ENCODE data around the gene NYNRIN.

NYNRIN gene

DNA sequence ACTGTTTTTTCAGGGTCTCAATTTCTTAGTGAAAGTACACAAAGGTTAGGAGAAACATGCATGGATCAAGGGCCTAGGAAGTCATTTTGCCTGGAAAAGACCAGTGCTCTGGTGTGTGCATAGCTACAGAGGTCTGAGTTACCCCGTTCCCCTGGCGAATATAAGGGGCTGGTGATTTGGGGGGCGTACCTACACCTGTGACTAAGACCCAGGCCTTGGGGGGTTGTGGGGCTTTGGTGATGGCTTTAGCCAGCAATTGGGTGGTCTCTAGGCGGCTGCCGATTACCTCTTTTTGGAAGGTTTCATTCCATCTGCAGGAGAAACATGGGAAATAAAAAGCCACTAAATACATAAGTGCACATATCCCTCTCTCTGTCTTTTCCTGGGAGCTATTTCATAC, 42.7 kb downstream of the NYNRIN start:
- TF ChIP-seq, protein P1, sequence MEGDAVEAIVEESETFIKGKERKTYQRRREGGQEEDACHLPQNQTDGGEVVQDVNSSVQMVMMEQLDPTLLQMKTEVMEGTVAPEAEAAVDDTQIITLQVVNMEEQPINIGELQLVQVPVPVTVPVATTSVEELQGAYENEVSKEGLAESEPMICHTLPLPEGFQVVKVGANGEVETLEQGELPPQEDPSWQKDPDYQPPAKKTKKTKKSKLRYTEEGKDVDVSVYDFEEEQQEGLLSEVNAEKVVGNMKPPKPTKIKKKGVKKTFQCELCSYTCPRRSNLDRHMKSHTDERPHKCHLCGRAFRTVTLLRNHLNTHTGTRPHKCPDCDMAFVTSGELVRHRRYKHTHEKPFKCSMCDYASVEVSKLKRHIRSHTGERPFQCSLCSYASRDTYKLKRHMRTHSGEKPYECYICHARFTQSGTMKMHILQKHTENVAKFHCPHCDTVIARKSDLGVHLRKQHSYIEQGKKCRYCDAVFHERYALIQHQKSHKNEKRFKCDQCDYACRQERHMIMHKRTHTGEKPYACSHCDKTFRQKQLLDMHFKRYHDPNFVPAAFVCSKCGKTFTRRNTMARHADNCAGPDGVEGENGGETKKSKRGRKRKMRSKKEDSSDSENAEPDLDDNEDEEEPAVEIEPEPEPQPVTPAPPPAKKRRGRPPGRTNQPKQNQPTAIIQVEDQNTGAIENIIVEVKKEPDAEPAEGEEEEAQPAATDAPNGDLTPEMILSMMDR (conservative IDR thresholded peaks at IDR 0.05; ENCODE audit: low read length): no peak
- TF ChIP-seq EZH2phosphoT487 (IDR thresholded peaks at IDR 0.05; ENCODE audit: borderline replicate concordance): no peak
- Histone ChIP-seq H3F3A (ENCODE audit: low read depth) (no peaks in the 10 kb centered on the region), H3K36me3 (ENCODE audit: insufficient read depth, low read length) (peaks cover 8% of the 10 kb centered on the region; the same call in 1 of the 2 replicates), H3K9me2 (replicated peaks; ENCODE audit: low read depth, low read length) (no peaks in the 10 kb centered on the region), H3K27me3 (ENCODE audit: insufficient read depth, low read length, poor library complexity, severe bottlenecking) (no peaks in the 10 kb centered on the region), H2AFZ (ENCODE audit: low read length) (no peak overlapping the region), H3K9me3 (ENCODE audit: insufficient read depth, low read depth, low read length) (no peaks in the 10 kb centered on the region), H3K79me2 (ENCODE audit: insufficient read depth, low read length) (peaks cover 45% of the 10 kb centered on the region), H3K9ac (ENCODE audit: low read depth, low read length, poor library complexity, severe bottlenecking) (peak overlapping the region; percentile 96), H3K4me1 (ENCODE audit: insufficient read depth, low read length, poor library complexity, severe bottlenecking) (peaks cover 51% of the 10 kb centered on the region), H3K4me3 (ENCODE audit: low read length, poor library complexity, severe bottlenecking) (peak overlapping the region; percentile 91), H3K4me2 (ENCODE audit: low read depth, low read length, poor library complexity, severe bottlenecking) (peak overlapping the region; percentile 97), H4K20me1 (ENCODE audit: insufficient read depth, low read length, poor library complexity, severe bottlenecking) (peaks cover 8% of the 10 kb centered on the region)

DNA sequence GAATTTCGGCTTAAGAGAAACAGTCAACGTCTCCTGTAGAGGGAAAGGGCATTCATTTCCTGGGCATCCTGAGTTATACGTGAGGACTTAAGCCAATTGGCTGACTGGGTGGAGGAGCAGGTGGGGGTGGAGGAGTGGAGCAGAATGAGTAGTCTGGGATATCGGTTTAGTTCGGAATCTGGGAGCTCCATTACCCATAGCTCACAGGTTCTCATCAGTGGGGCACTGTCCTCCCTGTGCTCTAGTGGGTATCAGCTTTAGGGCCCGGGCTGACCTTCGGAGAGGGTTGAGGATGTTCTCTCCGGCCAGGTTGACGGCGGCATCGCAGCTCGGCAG, 43.1 kb downstream of the NYNRIN start:
- Histone ChIP-seq H3K4me1 (ENCODE audit: insufficient read depth, low read length, poor library complexity, severe bottlenecking) (peaks cover 47% of the 10 kb centered on the region), H3K9ac (ENCODE audit: low read depth, low read length, poor library complexity, severe bottlenecking) (peak overlapping the region; percentile 96), H3K9me3 (ENCODE audit: insufficient read depth, low read depth, low read length) (no peaks in the 10 kb centered on the region), H3K27me3 (ENCODE audit: insufficient read depth, low read length, poor library complexity, severe bottlenecking) (no peaks in the 10 kb centered on the region), H4K20me1 (ENCODE audit: insufficient read depth, low read length, poor library complexity, severe bottlenecking) (peaks cover 8% of the 10 kb centered on the region), H3K4me3 (ENCODE audit: low read length, poor library complexity, severe bottlenecking) (peak overlapping the region; percentile 91), H3K4me2 (ENCODE audit: low read depth, low read length, poor library complexity, severe bottlenecking) (peak overlapping the region; percentile 97), H2AFZ (ENCODE audit: low read length) (no peak overlapping the region), H3K36me3 (ENCODE audit: insufficient read depth, low read length) (peaks cover 8% of the 10 kb centered on the region; the same call in 1 of the 2 replicates), H3K79me2 (ENCODE audit: insufficient read depth, low read length) (peaks cover 45% of the 10 kb centered on the region), H3F3A (ENCODE audit: low read depth) (no peaks in the 10 kb centered on the region; the same call in 1 of the 2 replicates), H3K9me2 (replicated peaks; ENCODE audit: low read depth, low read length) (no peaks in the 10 kb centered on the region)
- TF ChIP-seq, protein P1 (conservative IDR thresholded peaks at IDR 0.05; ENCODE audit: low read length): no peak
- no peak for TF ChIP-seq EZH2phosphoT487 (IDR thresholded peaks at IDR 0.05; ENCODE audit: borderline replicate concordance)

DNA sequence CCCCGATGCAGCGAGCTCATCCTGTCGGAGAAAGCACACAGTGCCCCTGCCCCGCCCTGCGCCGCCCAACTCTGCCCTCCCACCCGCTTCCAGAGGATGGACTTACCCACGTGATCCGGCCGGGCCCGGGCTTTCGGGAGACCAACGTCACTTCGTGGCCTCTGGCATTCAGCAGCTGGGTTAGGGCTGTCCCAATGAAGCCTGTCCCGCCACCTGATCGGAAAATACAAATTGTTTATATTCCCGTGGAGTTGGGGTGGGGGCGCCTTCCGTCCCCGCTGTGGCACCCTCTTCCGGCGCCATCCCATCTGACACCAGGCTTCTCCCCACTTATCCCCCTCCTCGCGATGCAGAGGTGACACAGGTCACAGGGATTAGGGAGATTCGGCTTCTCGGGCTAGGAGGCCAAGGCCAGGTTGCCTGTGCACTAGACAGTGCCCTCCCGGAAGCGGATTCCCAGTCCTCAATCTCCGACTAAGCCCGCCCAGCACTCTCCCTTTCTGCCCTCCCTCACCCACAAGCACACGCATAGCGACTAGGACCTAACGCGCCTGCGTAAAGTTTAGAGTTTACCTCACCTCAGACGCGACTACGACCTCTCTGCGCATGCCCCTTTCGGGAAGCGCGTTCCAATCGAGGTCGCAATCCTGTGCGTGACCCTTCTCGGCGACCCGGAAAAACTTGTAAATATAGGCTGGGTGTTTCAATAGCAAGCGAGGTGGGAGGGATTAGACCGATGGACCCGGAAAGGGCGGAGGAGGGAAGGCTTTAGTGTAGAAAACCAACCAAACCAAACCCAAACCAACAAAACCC, 43.6 kb downstream of the NYNRIN start, which contains the start of gene SDR39U1:
SDR39U1 (minus strand) TSS at position 537 of the 813 bp plus-strand sequence; CDS start at position 530, 7 bp downstream.
- no peak for TF ChIP-seq EZH2phosphoT487 (IDR thresholded peaks at IDR 0.05; ENCODE audit: borderline replicate concordance)
- TF ChIP-seq, protein P1 (conservative IDR thresholded peaks at IDR 0.05; ENCODE audit: low read length): no peak

More for the DNA sequence above, 43.6 kb downstream of the NYNRIN start, which contains the start of gene SDR39U1:
- peaks cover 45% of the 10 kb centered on the region for H3K79me2 ChIP-seq (ENCODE audit: insufficient read depth, low read length)
- H3K4me1 ChIP-seq (ENCODE audit: insufficient read depth, low read length, poor library complexity, severe bottlenecking): peaks cover 42% of the 10 kb centered on the region
- peak within 1 kb of the TSS; percentile 100 for H3K4me2 ChIP-seq (ENCODE audit: low read depth, low read length, poor library complexity, severe bottlenecking)
- H3K27me3 ChIP-seq (ENCODE audit: insufficient read depth, low read length, poor library complexity, severe bottlenecking): no peaks in the 10 kb centered on the region
- H3K9me3 ChIP-seq (ENCODE audit: insufficient read depth, low read depth, low read length): no peaks in the 10 kb centered on the region
- no peaks in the 10 kb centered on the region; the same call in 1 of the 2 replicates for H3F3A ChIP-seq (ENCODE audit: low read depth)
- peaks cover 8% of the 10 kb centered on the region for H4K20me1 ChIP-seq (ENCODE audit: insufficient read depth, low read length, poor library complexity, severe bottlenecking)
- peak within 1 kb of the TSS; percentile 91 for H3K4me3 ChIP-seq (ENCODE audit: low read length, poor library complexity, severe bottlenecking)
- H3K36me3 ChIP-seq (ENCODE audit: insufficient read depth, low read length): peaks cover 8% of the 10 kb centered on the region; the same call in 1 of the 2 replicates
- peak within 1 kb of the TSS; percentile 80 for H2AFZ ChIP-seq (ENCODE audit: low read length)
- H3K9me2 ChIP-seq (replicated peaks; ENCODE audit: low read depth, low read length): no peaks in the 10 kb centered on the region
- H3K9ac ChIP-seq (ENCODE audit: low read depth, low read length, poor library complexity, severe bottlenecking): peak within 1 kb of the TSS; percentile 96

Measured in Loucy (cell line).